Measurements from ENCODE around the gene TSPAN15. TPM values are rescaled to one million over a fixed set of nuclear protein-coding genes. Genes with fewer than 3 reads are reported as not detected.
"Not testable (repeated sequence)": the region's sequence is repeated elsewhere in the genome, so short reads cannot be mapped to it uniquely, and the experiment has no call there.

The TSPAN15 gene
- total RNA-seq, 1 experiment from 2014 or later: 7.7 TPM

DNA sequence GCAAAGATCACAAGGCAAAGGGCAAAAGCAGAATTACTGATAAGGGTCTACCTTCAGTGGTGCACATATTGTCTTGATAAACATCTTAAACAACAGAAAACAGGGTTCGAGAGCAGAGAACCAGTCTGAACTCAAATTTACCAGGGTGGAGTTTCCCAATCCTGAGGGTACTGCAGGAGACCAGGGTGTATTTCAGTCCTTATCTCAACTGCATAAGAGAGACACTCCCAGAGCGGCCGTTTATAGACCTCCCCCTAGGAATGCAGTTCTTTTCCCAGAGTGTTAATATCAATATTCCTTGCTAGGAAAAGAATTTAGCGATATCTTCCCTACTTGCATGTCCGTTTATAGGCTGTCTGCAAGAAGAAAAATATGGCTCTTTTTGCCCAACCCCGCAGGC is 37.6 kb downstream of the TSPAN15 start:
- not testable (repeated sequence) for H2AFZ ChIP-seq (ENCODE audit: low read length); H2AK5ac ChIP-seq (ENCODE audit: insufficient read length, low read length); H3K18ac ChIP-seq (ENCODE audit: insufficient read length, low read depth, low read length); H4K20me1 ChIP-seq (ENCODE audit: control insufficient read depth, insufficient read depth, insufficient read length); H2BK120ac ChIP-seq (ENCODE audit: low read depth, low read length, poor library complexity, severe bottlenecking); H4K5ac ChIP-seq (ENCODE audit: insufficient read length, low read depth, low read length); H3K23me2 ChIP-seq (ENCODE audit: insufficient read length, low read depth, low read length, poor library complexity, severe bottlenecking); H3K4me1 ChIP-seq (ENCODE audit: insufficient read depth, low read length); H3K79me2 ChIP-seq (ENCODE audit: insufficient read depth, low read length); H3K4me3 Mint-ChIP-seq; H2BK15ac ChIP-seq (ENCODE audit: low read depth, low read length); H3K14ac ChIP-seq (ENCODE audit: insufficient read depth, low read length); H3K27ac Mint-ChIP-seq; H4K91ac ChIP-seq (ENCODE audit: insufficient read length, low read depth, low read length); H2BK12ac ChIP-seq (ENCODE audit: insufficient read length, low read depth, low read length); H3K4ac ChIP-seq (ENCODE audit: low read depth, low read length); H2BK20ac ChIP-seq (ENCODE audit: low read depth, low read length, poor library complexity, severe bottlenecking); H3K27ac ChIP-seq (ENCODE audit: insufficient read length, low read depth, low read length); H2BK5ac ChIP-seq (ENCODE audit: insufficient read length, low read length); H3K23ac ChIP-seq (ENCODE audit: insufficient read length, low read depth, low read length); H3K56ac ChIP-seq (ENCODE audit: insufficient read length, low read depth, low read length); H3K27me3 ChIP-seq (ENCODE audit: insufficient read depth, low read length); H4K8ac ChIP-seq (replicated peaks; ENCODE audit: insufficient read length, low read depth, low read length); DNase-seq; H3K4me1 Mint-ChIP-seq; H3K9ac ChIP-seq (ENCODE audit: extremely low read depth, insufficient read length, low read length); H3K27me3 Mint-ChIP-seq (ENCODE audit: low read depth); H3K79me1 ChIP-seq (ENCODE audit: insufficient read depth, low read depth, low read length, poor library complexity, severe bottlenecking); H3K9me3 ChIP-seq (ENCODE audit: control insufficient read depth, low read depth, low read length); H3K4me2 ChIP-seq (ENCODE audit: insufficient read depth, insufficient read length, low read length); H3T11ph ChIP-seq (ENCODE audit: low read length)
- WGBS (ENCODE audit: extremely low coverage, insufficient read length, low lambda C conversion rate): no CpG with 5 or more reads among the region's 6 CpGs
- Mint-ChIP-seq H3K9me3 (peaks cover 14 to 20% of the 10 kb centered on the region in 2 experiments), H3K36me3 (ENCODE audit: insufficient read depth in 1 of 3, low read depth in 3 of 3) (peaks cover 13 to 18% (median 17%) of the 10 kb centered on the region in 3 experiments)

All from H9 (cell line).